GM12875 (cell line): ENCODE data around the gene XXYLT1.

Source experiments
- H3K4me3 ChIP-seq: one replicate; pipeline ENCODE4 v1.5.1; 2011; ENCODE audit warnings: low read depth, low read length, control low read depth
- CTCF ChIP-seq: IDR thresholded peaks from 2 replicates; pipeline ENCODE4 v1.5.1; 2011; ENCODE audit warnings: low read depth, mild to moderate bottlenecking, control low read depth, inconsistent platforms, low read length, moderate library complexity, borderline replicate concordance; ENCODE audit not compliant: insufficient read depth

XXYLT1 gene

GRCh38 chr3:195085356-195086130, 185.4 kb downstream of the XXYLT1 start:
- H3K4me3 ChIP-seq: no peak overlapping the region
- no peak for TF ChIP-seq CTCF

GRCh38 chr3:195084746-195085145, 186.2 kb downstream of the XXYLT1 start:
- no peak overlapping the region for H3K4me3 ChIP-seq
- TF ChIP-seq CTCF: no peak

DNA sequence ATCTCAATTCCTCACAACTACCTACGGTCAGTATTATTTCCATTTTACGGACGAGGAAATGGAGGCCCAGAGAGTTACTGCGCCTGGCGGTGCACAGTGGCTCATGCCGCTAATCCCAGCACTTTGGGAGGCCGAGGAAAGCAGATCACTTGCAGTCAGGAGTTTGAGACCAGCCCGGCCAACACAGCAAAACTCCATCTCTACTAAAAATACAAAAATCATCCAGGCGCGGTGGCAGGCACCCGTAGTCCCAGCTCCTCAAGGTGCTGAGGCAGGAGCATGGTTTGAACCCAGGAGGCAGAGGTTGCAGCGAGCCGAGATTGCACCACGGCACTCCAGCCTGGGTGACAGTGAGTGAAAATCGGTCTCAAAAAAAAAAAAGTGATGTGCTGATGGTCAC, 187.3 kb downstream of the XXYLT1 start:
- no peak overlapping the region for H3K4me3 ChIP-seq
- no peak for TF ChIP-seq CTCF

- no peak overlapping the region for H3K4me3 ChIP-seq
- TF ChIP-seq CTCF: no peak
Measured at GRCh38 chr3:195082811-195083210, 188.1 kb downstream of the XXYLT1 start.

DNA sequence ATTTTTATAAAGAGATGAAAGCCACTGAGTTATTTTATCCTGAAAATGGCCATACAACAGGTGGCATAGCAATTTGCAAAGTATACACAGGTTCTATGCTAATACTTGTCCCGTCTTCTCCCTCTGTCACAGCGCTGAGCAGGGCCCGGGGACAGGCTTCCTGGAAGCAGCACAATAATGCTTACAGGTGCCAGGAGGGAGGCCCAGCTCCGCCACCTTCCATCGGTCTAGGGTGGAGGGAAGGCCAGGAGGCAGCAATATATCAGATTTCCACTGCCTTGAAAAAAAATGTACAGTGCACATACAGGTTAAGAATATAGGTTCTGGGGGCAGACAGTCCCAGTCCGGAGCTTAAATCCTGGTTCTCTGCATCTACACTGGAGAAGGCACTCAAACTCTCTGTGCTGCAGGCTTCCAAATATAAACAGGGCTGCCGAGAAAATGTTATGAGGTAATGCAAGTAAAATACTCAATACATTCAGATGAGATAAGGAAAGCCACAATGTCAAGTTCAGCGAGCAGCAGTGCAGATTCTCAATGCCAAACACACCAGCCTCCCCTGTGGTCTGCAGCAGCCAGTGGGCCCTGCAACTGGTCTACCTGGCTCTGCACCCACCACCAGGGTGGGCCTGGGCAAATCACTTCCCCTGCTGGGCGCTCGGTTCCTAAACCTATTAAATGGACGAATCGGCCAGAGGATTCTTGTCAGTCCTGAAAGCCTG, 189.6 kb downstream of the XXYLT1 start:
- TF ChIP-seq CTCF: no peak
- no peak overlapping the region for H3K4me3 ChIP-seq

- no peak overlapping the region for H3K4me3 ChIP-seq
- TF ChIP-seq CTCF: no peak
Measured at GRCh38 chr3:195080571-195081151, 190.3 kb downstream of the XXYLT1 start.
